Activated naive CD4-positive, alpha-beta T cell treated with anti-CD3 and anti-CD28 coated beads, Interleukin-2, amount 10 ng/mL, durations not matched to agents 7 days and 5 days (primary cell): ENCODE data around the gene DIP2B.
"Not testable (repeated sequence)": the region's sequence is repeated elsewhere in the genome, so short reads cannot be mapped to it uniquely, and the experiment has no call there.

Source experiments
- CTCF ChIA-PET: fragments of 350-600 bp; sonication (Branson Sonifier 250); formaldehyde crosslinking; loops from one replicate; lab custom pipeline; 2021; ENCODE audit warnings: antibody characterized with exemption; lab: Charles Lee
- DNase-seq: peaks from one replicate; pipeline ENCODE4 v3.0.0-alpha.2; 2020
- H3K27ac Mint-ChIP-seq: one replicate; pipeline ENCODE4 v1.8.0; 2021; ENCODE audit warnings: mild to moderate bottlenecking, moderate library complexity, mixed read lengths
- H3K27me3 Mint-ChIP-seq: one replicate; pipeline ENCODE4 v1.8.0; 2021; ENCODE audit warnings: mild to moderate bottlenecking, mixed read lengths
- H3K36me3 Mint-ChIP-seq: one replicate; pipeline ENCODE4 v1.8.0; 2021; ENCODE audit warnings: mixed read lengths
- H3K4me1 Mint-ChIP-seq: one replicate; pipeline ENCODE4 v1.8.0; 2021; ENCODE audit warnings: mixed read lengths
- H3K4me3 Mint-ChIP-seq: one replicate; pipeline ENCODE4 v1.8.0; 2021; ENCODE audit warnings: mild to moderate bottlenecking, moderate library complexity, mixed read lengths
- H3K9me3 Mint-ChIP-seq: one replicate; pipeline ENCODE4 v1.8.0; 2021; ENCODE audit warnings: mixed read lengths

The DIP2B gene

GRCh38 chr12:50672158-50672557 lies 167.4 kb downstream of the DIP2B start:
- no peaks in the 10 kb centered on the region for H3K9me3 Mint-ChIP-seq

GRCh38 chr12:50676756-50677155 lies 172.0 kb downstream of the DIP2B start:
- H3K27ac Mint-ChIP-seq, result no peak overlapping the region

More at GRCh38 chr12:50672158-50672557, 167.4 kb downstream of the DIP2B start:
- H3K4me1 Mint-ChIP-seq, result no peaks in the 10 kb centered on the region
- CTCF ChIA-PET, result no interaction called here
- H3K4me3 Mint-ChIP-seq, result no peak overlapping the region
- no peak overlapping the region for H3K27ac Mint-ChIP-seq
- no peaks in the 10 kb centered on the region for H3K27me3 Mint-ChIP-seq
- no peak for DNase-seq
- H3K36me3 Mint-ChIP-seq, result peaks cover 23% of the 10 kb centered on the region

GRCh38 chr12:50677858-50678257 lies 173.1 kb downstream of the DIP2B start:
- Mint-ChIP-seq H3K27ac (no peak overlapping the region), H3K4me1 (no peaks in the 10 kb centered on the region), H3K4me3 (no peak overlapping the region), H3K27me3 (no peaks in the 10 kb centered on the region), H3K9me3 (no peaks in the 10 kb centered on the region), H3K36me3 (peaks cover 45% of the 10 kb centered on the region)
- no peak for DNase-seq
- CTCF ChIA-PET, result no interaction called here

More at GRCh38 chr12:50676756-50677155, 172.0 kb downstream of the DIP2B start:
- CTCF ChIA-PET, result no interaction called here
- no peak for DNase-seq
- no peaks in the 10 kb centered on the region for H3K9me3 Mint-ChIP-seq
- H3K4me1 Mint-ChIP-seq, result no peaks in the 10 kb centered on the region
- H3K36me3 Mint-ChIP-seq, result peaks cover 41% of the 10 kb centered on the region
- no peak overlapping the region for H3K4me3 Mint-ChIP-seq
- no peaks in the 10 kb centered on the region for H3K27me3 Mint-ChIP-seq

GRCh38 chr12:50678650-50679365 lies 174.0 kb downstream of the DIP2B start:
- peaks cover 47% of the 10 kb centered on the region for H3K36me3 Mint-ChIP-seq
- H3K27ac Mint-ChIP-seq, result no peak overlapping the region
- CTCF ChIA-PET, result no interaction called here
- H3K9me3 Mint-ChIP-seq, result no peaks in the 10 kb centered on the region
- H3K4me3 Mint-ChIP-seq, result no peak overlapping the region
- no peaks in the 10 kb centered on the region for H3K27me3 Mint-ChIP-seq
- no peaks in the 10 kb centered on the region for H3K4me1 Mint-ChIP-seq
- no peak for DNase-seq

GRCh38 chr12:50679612-50680011 lies 174.8 kb downstream of the DIP2B start:
- no peaks in the 10 kb centered on the region for H3K27me3 Mint-ChIP-seq
- H3K27ac Mint-ChIP-seq, result no peak overlapping the region
- no peaks in the 10 kb centered on the region for H3K4me1 Mint-ChIP-seq
- peaks cover 46% of the 10 kb centered on the region for H3K36me3 Mint-ChIP-seq
- H3K9me3 Mint-ChIP-seq, result no peaks in the 10 kb centered on the region
- CTCF ChIA-PET, result interaction anchor here (1.2 kb wide), 1 partner anchor 547 kb away, joined by 3 read pairs; no protein-coding TSS in a partner anchor
- DNase-seq, result no peak
- no peak overlapping the region for H3K4me3 Mint-ChIP-seq

- CTCF ChIA-PET, DNase-seq, H3K4me1 Mint-ChIP-seq, H3K4me3 Mint-ChIP-seq, H3K27me3 Mint-ChIP-seq, H3K27ac Mint-ChIP-seq, H3K9me3 Mint-ChIP-seq: not testable (repeated sequence)
- H3K36me3 Mint-ChIP-seq, result peaks cover 44% of the 10 kb centered on the region
Observed at GRCh38 chr12:50681064-50681463, 176.3 kb downstream of the DIP2B start.

GRCh38 chr12:50685641-50686040 lies 180.9 kb downstream of the DIP2B start:
- no peak for DNase-seq
- no peaks in the 10 kb centered on the region for H3K9me3 Mint-ChIP-seq
- CTCF ChIA-PET, result no interaction called here
- H3K4me3 Mint-ChIP-seq, result no peak overlapping the region
- no peaks in the 10 kb centered on the region for H3K4me1 Mint-ChIP-seq
- no peak overlapping the region for H3K27ac Mint-ChIP-seq
- H3K27me3 Mint-ChIP-seq, result no peaks in the 10 kb centered on the region
- peaks cover 44% of the 10 kb centered on the region for H3K36me3 Mint-ChIP-seq

- Mint-ChIP-seq H3K27ac (no peak overlapping the region), H3K27me3 (no peaks in the 10 kb centered on the region), H3K9me3 (no peaks in the 10 kb centered on the region), H3K4me1 (no peaks in the 10 kb centered on the region), H3K36me3 (peaks cover 48% of the 10 kb centered on the region), H3K4me3 (no peak overlapping the region)
- CTCF ChIA-PET, result no interaction called here
- DNase-seq, result no peak
Observed at GRCh38 chr12:50686406-50686805, 181.6 kb downstream of the DIP2B start.

- no peak overlapping the region for H3K27ac Mint-ChIP-seq
- peaks cover 45% of the 10 kb centered on the region for H3K36me3 Mint-ChIP-seq
- no peak for DNase-seq
- no peaks in the 10 kb centered on the region for H3K27me3 Mint-ChIP-seq
- H3K4me3 Mint-ChIP-seq, result no peak overlapping the region
- H3K9me3 Mint-ChIP-seq, result no peaks in the 10 kb centered on the region
- H3K4me1 Mint-ChIP-seq, result no peaks in the 10 kb centered on the region
- CTCF ChIA-PET, result interaction anchor here (0.5 kb wide), 1 partner anchor 698 kb away, joined by 3 read pairs; no protein-coding TSS in a partner anchor
Observed at GRCh38 chr12:50686976-50687375, 182.2 kb downstream of the DIP2B start.

GRCh38 chr12:50689437-50689836 lies 184.7 kb downstream of the DIP2B start:
- Mint-ChIP-seq H3K4me3 (no peak overlapping the region), H3K36me3 (peaks cover 40% of the 10 kb centered on the region), H3K27me3 (no peaks in the 10 kb centered on the region), H3K4me1 (no peaks in the 10 kb centered on the region), H3K9me3 (no peaks in the 10 kb centered on the region), H3K27ac (no peak overlapping the region)
- CTCF ChIA-PET, result no interaction called here
- no peak for DNase-seq

GRCh38 chr12:50690925-50691324 lies 186.1 kb downstream of the DIP2B start:
- Mint-ChIP-seq H3K9me3 (no peaks in the 10 kb centered on the region), H3K4me3 (no peak overlapping the region), H3K4me1 (no peaks in the 10 kb centered on the region), H3K27ac (no peak overlapping the region), H3K36me3 (peaks cover 42% of the 10 kb centered on the region), H3K27me3 (no peaks in the 10 kb centered on the region)
- no peak for DNase-seq
- CTCF ChIA-PET, result no interaction called here

GRCh38 chr12:50695961-50696360 lies 191.2 kb downstream of the DIP2B start:
- no peak for DNase-seq
- H3K36me3 Mint-ChIP-seq, result peaks cover 46% of the 10 kb centered on the region
- CTCF ChIA-PET, result interaction anchor here (0.9 kb wide), 1 partner anchor 203 kb away, joined by 3 read pairs; no protein-coding TSS in a partner anchor

GRCh38 chr12:50696931-50697330 lies 192.1 kb downstream of the DIP2B start:
- H3K36me3 Mint-ChIP-seq, result peaks cover 45% of the 10 kb centered on the region
- H3K27me3 Mint-ChIP-seq, result no peaks in the 10 kb centered on the region
- DNase-seq, result no peak
- no peaks in the 10 kb centered on the region for H3K4me1 Mint-ChIP-seq
- H3K9me3 Mint-ChIP-seq, result no peaks in the 10 kb centered on the region
- H3K4me3 Mint-ChIP-seq, result no peak overlapping the region
- CTCF ChIA-PET, result interaction anchor here (0.9 kb wide), 1 partner anchor 203 kb away, joined by 3 read pairs; no protein-coding TSS in a partner anchor
- H3K27ac Mint-ChIP-seq, result no peak overlapping the region

More at GRCh38 chr12:50695961-50696360, 191.2 kb downstream of the DIP2B start:
- H3K4me3 Mint-ChIP-seq, result no peak overlapping the region
- no peaks in the 10 kb centered on the region for H3K9me3 Mint-ChIP-seq
- no peaks in the 10 kb centered on the region for H3K27me3 Mint-ChIP-seq
- no peaks in the 10 kb centered on the region for H3K4me1 Mint-ChIP-seq
- H3K27ac Mint-ChIP-seq, result no peak overlapping the region

GRCh38 chr12:50699154-50699553 lies 194.4 kb downstream of the DIP2B start:
- DNase-seq, result no peak
- CTCF ChIA-PET, result interaction anchor here (1.0 to 1.2 kb wide), 2 partner anchors 14 to 195 kb away, joined by 4 read pairs; partner anchors contain the start of gene DIP2B
- no peak overlapping the region for H3K27ac Mint-ChIP-seq
- H3K4me1 Mint-ChIP-seq, result no peaks in the 10 kb centered on the region
- peaks cover 42% of the 10 kb centered on the region for H3K36me3 Mint-ChIP-seq
- H3K4me3 Mint-ChIP-seq, result no peak overlapping the region
- no peaks in the 10 kb centered on the region for H3K27me3 Mint-ChIP-seq
- H3K9me3 Mint-ChIP-seq, result no peaks in the 10 kb centered on the region

GRCh38 chr12:50699940-50700339 lies 195.2 kb downstream of the DIP2B start:
- H3K4me3 Mint-ChIP-seq, result no peak overlapping the region
- no peak overlapping the region for H3K27ac Mint-ChIP-seq
- no peaks in the 10 kb centered on the region for H3K9me3 Mint-ChIP-seq
- H3K27me3 Mint-ChIP-seq, result no peaks in the 10 kb centered on the region
- no peaks in the 10 kb centered on the region for H3K4me1 Mint-ChIP-seq
- no peak for DNase-seq
- H3K36me3 Mint-ChIP-seq, result peaks cover 50% of the 10 kb centered on the region
- CTCF ChIA-PET, result interaction anchor here (1.0 to 1.2 kb wide), 2 partner anchors 14 to 195 kb away, joined by 4 read pairs; partner anchors contain the start of gene DIP2B
